8988T (cell line): ENCODE data around the gene TOR4A.

Experiments
- DNase-seq: peaks from one replicate; pipeline ENCODE4 v3.0.0; 2011

Gene TOR4A

GRCh38 chr9:137273095-137273490 is 4.4 kb upstream of the TOR4A start:
- no peak for DNase-seq

GRCh38 chr9:137273611-137274320 is 3.8 kb upstream of the TOR4A start:
- no peak for DNase-seq

GRCh38 chr9:137275203-137275587 is 2.3 kb upstream of the TOR4A start:
- no peak for DNase-seq

GRCh38 chr9:137275588-137276472 is 1.7 kb upstream of the TOR4A start:
- no peak for DNase-seq

GRCh38 chr9:137276473-137277328 is 825 bp upstream of the TOR4A start:
- no peak for DNase-seq

- no peak for DNase-seq
Observed at GRCh38 chr9:137278061-137278701, 655 bp downstream of the TOR4A start.

GRCh38 chr9:137278721-137279711 is 1.5 kb downstream of the TOR4A start:
- DNase-seq = no peak

GRCh38 chr9:137279741-137280473 is 2.4 kb downstream of the TOR4A start:
- no peak for DNase-seq

GRCh38 chr9:137280474-137281344 is 3.2 kb downstream of the TOR4A start:
- no peak for DNase-seq

- no peak for DNase-seq
Observed at GRCh38 chr9:137281345-137282116, 4.0 kb downstream of the TOR4A start.

- peak; percentile 97 for DNase-seq
Observed at GRCh38 chr9:137286975-137287383, 9.5 kb downstream of the TOR4A start.

- no peak for DNase-seq
Observed at GRCh38 chr9:137293094-137293481, 15.6 kb downstream of the TOR4A start.

- no peak for DNase-seq
Observed at GRCh38 chr9:137293482-137294090, 16.1 kb downstream of the TOR4A start.

GRCh38 chr9:137294091-137294680 is 16.7 kb downstream of the TOR4A start:
- DNase-seq = peak; percentile 92

GRCh38 chr9:137294681-137295237 is 17.2 kb downstream of the TOR4A start:
- DNase-seq = no peak

GRCh38 chr9:137295238-137295811 is 17.8 kb downstream of the TOR4A start:
- peak; percentile 98 for DNase-seq
